A673 (cell line): ENCODE measurements around the gene OR2AE1. TPM values are rescaled to one million over a fixed set of nuclear protein-coding genes. Genes with fewer than 3 reads are reported as not detected.
"Not testable (repeated sequence)": the region's sequence is repeated elsewhere in the genome, so short reads cannot be mapped to it uniquely, and the experiment has no call there.

Experiments used
- BruUV-seq: library from RNA; stranded (reverse); fragments of 400-500 nt; replicated peaks from 2 replicates; lab custom pipeline; 2021; lab: Mats Ljungman, UMichigan
- CTCF ChIA-PET: fragments of 300-600 bp; sonication (Branson Sonifier 250); formaldehyde crosslinking; loops from one replicate; lab custom pipeline; 2022; ENCODE audit warnings: antibody characterized with exemption; lab: Charles Lee
- POLR2A ChIA-PET: fragments of 300-600 bp; sonication (Branson Sonifier 250); formaldehyde crosslinking; loops from one replicate; lab custom pipeline; 2022; ENCODE audit warnings: antibody characterized with exemption; ENCODE audit not compliant: low non-redundant PET; lab: Charles Lee
- DNase-seq: peaks from one replicate; pipeline ENCODE4 v3.0.0-alpha.2; 2015; ENCODE audit warnings: low spot score
- H3K27ac ChIP-seq: fragments of 200-600 bp; sonication (generic); 2 replicates; pipeline ENCODE4 v1.5.1; 2016; ENCODE audit warnings: mixed run types, low read depth, mild to moderate bottlenecking, mixed read lengths, antibody characterized with exemption, low read length; ENCODE audit not compliant: poor library complexity, severe bottlenecking
- H3K27me3 ChIP-seq: fragments of 200-600 bp; sonication (generic); replicated peaks from 2 replicates; pipeline ENCODE4 v1.6.1; 2017; ENCODE audit warnings: mixed run types, low read depth, mild to moderate bottlenecking, mixed read lengths, antibody characterized with exemption, low read length; ENCODE audit not compliant: insufficient read depth, poor library complexity
- H3K36me3 ChIP-seq: fragments of 200-600 bp; sonication (generic); 2 replicates; pipeline ENCODE4 v1.6.1; 2016; ENCODE audit warnings: mixed run types, mild to moderate bottlenecking, mixed read lengths, antibody characterized with exemption, low read length; ENCODE audit not compliant: insufficient read depth, poor library complexity, severe bottlenecking
- H3K4me1 ChIP-seq: fragments of 200-600 bp; sonication (generic); 2 replicates; pipeline ENCODE4 v1.6.1; 2017; ENCODE audit warnings: mixed run types, mild to moderate bottlenecking, mixed read lengths, antibody characterized with exemption, low read length; ENCODE audit not compliant: insufficient read depth, poor library complexity, severe bottlenecking
- H3K4me3 ChIP-seq: fragments of 200-600 bp; sonication (generic); 2 replicates; pipeline ENCODE4 v1.5.1; 2016; ENCODE audit warnings: low read depth, mixed run types, mild to moderate bottlenecking, mixed read lengths, low read length; ENCODE audit not compliant: poor library complexity, severe bottlenecking
- H3K9me3 ChIP-seq: fragments of 200-600 bp; sonication (generic); 2 replicates; pipeline ENCODE4 v1.6.1; 2016; ENCODE audit warnings: mixed run types, low read depth, mild to moderate bottlenecking, mixed read lengths, antibody characterized with exemption, low read length; ENCODE audit not compliant: poor library complexity, severe bottlenecking
- EZH2 ChIP-seq: fragments of 200-600 bp; sonication (generic); IDR thresholded peaks from 2 replicates; pipeline ENCODE4 v1.6.1; 2017; ENCODE audit warnings: borderline replicate concordance, low read depth, mild to moderate bottlenecking, mixed read lengths, antibody characterized with exemption, low read length; ENCODE audit not compliant: poor library complexity, severe bottlenecking
- intact Hi-C: fragments of 100-400 bp; cut with micrococcal nuclease; formaldehyde crosslinking; loops from one replicate; pipeline ENCODE4 v1.10.0; 2022; ENCODE audit not compliant: unreplicated experiment
- total RNA-seq: library from RNA; stranded (reverse); gene quantifications from 2 replicates; pipeline ENCODE4 v1.2.3, GENCODE V29; 2021
- TF ChIP-seq, protein P1 (sequence below): fragments of 300-800, 200-600 bp; sonication (generic); conservative IDR thresholded peaks from 2 replicates; pipeline ENCODE4 v1.5.1; 2017; ENCODE audit warnings: low read depth, mild to moderate bottlenecking, antibody characterized with exemption, low read length, moderate library complexity, mixed read lengths

The OR2AE1 gene
- total RNA-seq, 1 experiment from 2014 or later: not detected

DNA sequence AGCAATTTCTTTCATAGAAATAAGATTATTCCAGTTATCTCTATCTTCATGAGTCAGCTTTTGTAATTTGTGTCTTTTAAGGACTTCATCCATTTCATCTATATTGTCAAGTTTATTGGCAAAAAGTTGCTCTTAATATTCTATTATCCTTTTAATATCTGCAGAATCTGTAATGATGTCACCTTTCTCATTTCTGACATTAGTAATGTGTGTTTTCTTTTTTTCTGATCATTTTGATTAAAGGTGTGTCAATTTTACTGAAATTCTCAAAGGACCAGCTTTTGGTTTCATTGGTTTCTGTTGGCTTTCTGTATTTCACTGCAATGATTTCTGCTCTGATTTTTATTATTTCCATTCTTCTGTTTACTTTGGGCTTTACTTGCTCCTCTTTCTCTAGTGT lies 17.9 kb upstream of the OR2AE1 start:
- CTCF ChIA-PET: no interaction called here
- Histone ChIP-seq H3K27ac (no peak overlapping the region), H3K4me1 (no peaks in the 10 kb centered on the region), H3K36me3 (no peaks in the 10 kb centered on the region), H3K4me3 (no peak overlapping the region), H3K9me3 (no peaks in the 10 kb centered on the region), H3K27me3 (no peaks in the 10 kb centered on the region)
- no peak for TF ChIP-seq EZH2
- TF ChIP-seq, protein P1, sequence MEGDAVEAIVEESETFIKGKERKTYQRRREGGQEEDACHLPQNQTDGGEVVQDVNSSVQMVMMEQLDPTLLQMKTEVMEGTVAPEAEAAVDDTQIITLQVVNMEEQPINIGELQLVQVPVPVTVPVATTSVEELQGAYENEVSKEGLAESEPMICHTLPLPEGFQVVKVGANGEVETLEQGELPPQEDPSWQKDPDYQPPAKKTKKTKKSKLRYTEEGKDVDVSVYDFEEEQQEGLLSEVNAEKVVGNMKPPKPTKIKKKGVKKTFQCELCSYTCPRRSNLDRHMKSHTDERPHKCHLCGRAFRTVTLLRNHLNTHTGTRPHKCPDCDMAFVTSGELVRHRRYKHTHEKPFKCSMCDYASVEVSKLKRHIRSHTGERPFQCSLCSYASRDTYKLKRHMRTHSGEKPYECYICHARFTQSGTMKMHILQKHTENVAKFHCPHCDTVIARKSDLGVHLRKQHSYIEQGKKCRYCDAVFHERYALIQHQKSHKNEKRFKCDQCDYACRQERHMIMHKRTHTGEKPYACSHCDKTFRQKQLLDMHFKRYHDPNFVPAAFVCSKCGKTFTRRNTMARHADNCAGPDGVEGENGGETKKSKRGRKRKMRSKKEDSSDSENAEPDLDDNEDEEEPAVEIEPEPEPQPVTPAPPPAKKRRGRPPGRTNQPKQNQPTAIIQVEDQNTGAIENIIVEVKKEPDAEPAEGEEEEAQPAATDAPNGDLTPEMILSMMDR: no peak
- POLR2A ChIA-PET: no interaction called here
- intact Hi-C loops: no loop called here
- no TSS peak for BruUV-seq
- DNase-seq: no peak

DNA sequence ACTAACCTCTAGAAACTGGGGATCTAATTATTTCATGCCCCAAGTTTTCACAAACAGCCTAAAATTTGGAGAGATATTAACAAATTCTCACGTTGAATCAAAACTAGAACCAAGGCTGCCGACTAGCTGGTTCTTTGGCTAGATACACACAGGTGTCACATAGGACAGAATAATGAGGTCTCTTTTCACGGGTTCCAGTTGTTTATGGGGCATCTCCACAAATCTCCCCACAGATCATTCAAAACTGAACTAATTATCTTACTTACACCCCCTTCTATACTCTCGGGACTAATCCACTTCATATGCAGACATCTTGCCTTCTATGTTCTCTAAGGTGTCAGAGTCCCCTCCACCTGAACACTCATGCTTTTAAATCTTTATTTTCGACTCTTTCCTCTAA lies 16.4 kb upstream of the OR2AE1 start:
- no peaks in the 10 kb centered on the region for H3K4me1 ChIP-seq
- BruUV-seq: no TSS peak
- no peaks in the 10 kb centered on the region for H3K9me3 ChIP-seq
- H3K36me3 ChIP-seq: no peaks in the 10 kb centered on the region
- H3K4me3 ChIP-seq: no peak overlapping the region
- ChIA-PET CTCF (no interaction called here), POLR2A (no interaction called here)
- TF ChIP-seq EZH2: no peak
- TF ChIP-seq, protein P1: no peak
- no peaks in the 10 kb centered on the region for H3K27me3 ChIP-seq
- intact Hi-C loops: no loop called here
- no peak for DNase-seq
- no peak overlapping the region for H3K27ac ChIP-seq

DNA sequence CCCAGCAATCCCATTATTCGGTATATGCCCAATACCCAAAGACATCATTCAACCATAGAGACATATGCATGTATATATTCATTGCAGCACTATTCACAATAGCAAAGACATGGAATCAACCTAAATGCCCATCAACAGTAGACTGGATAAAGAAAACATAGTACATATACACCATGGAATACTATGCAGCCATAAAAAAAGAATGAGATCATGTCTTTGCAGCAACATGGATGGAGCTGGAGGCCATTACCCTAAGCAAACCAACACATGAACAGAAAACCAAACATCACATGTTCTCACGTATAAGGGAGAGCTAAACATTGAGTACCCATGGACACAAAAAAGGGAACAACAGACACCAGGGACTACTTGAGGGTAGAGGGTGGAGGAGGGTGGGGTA lies 13.5 kb upstream of the OR2AE1 start:
- POLR2A ChIA-PET, intact Hi-C loops, H3K36me3 ChIP-seq, H3K27me3 ChIP-seq, CTCF ChIA-PET, H3K4me3 ChIP-seq, H3K9me3 ChIP-seq, BruUV-seq, H3K27ac ChIP-seq, DNase-seq, H3K4me1 ChIP-seq: not testable (repeated sequence)

DNA sequence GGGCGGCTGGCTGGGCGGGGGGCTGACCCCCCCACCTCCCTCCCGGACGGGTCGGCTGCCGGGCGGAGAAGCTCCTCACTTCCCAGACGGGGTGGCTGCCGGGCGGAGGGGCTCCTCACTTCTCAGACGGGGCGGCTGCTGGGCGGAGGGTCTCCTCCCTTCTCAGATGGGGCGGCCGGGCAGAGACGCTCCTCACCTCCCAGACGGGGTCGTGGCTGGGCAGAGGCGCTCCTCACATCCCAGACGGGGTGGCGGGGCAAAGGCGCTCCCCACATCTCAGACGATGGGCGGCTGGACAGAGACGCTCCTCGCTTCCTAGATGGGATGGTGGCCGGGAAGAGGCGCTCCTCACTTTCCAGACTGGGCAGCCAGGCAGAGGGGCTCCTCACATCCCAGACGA lies 11.5 kb upstream of the OR2AE1 start:
- intact Hi-C loops, H3K27me3 ChIP-seq, H3K4me3 ChIP-seq, H3K4me1 ChIP-seq, POLR2A ChIA-PET, CTCF ChIA-PET, H3K9me3 ChIP-seq, H3K27ac ChIP-seq, BruUV-seq, H3K36me3 ChIP-seq, DNase-seq: not testable (repeated sequence)
